ENCODE data around the gene KRT13. TPM values are rescaled to one million over a fixed set of nuclear protein-coding genes. Genes with fewer than 3 reads are reported as not detected.

KRT13 gene
- total RNA-seq, 2 donors from 2014 or later = not detected

GRCh38 chr17:41500131-41500911, 5.1 kb downstream of the KRT13 start:
- no peak for DNase-seq (ENCODE audit: low spot score)
- H3K4me3 ChIP-seq = no peak overlapping the region
- H3K4me1 ChIP-seq = no peaks in the 10 kb centered on the region
- no peaks in the 10 kb centered on the region for H3K27me3 ChIP-seq
- no peaks in the 10 kb centered on the region for H3K36me3 ChIP-seq
- no peaks in the 10 kb centered on the region for H3K9me3 ChIP-seq
- H3K27ac ChIP-seq = no peak overlapping the region
- no peak for TF ChIP-seq CTCF (IDR thresholded peaks at IDR 0.05)

GRCh38 chr17:41499714-41500113, 5.7 kb downstream of the KRT13 start:
- no peak for TF ChIP-seq CTCF (IDR thresholded peaks at IDR 0.05)
- H3K4me3 ChIP-seq = no peak overlapping the region
- no peaks in the 10 kb centered on the region for H3K27me3 ChIP-seq
- DNase-seq (ENCODE audit: low spot score) = no peak
- no peaks in the 10 kb centered on the region for H3K4me1 ChIP-seq
- H3K9me3 ChIP-seq = no peaks in the 10 kb centered on the region
- no peaks in the 10 kb centered on the region for H3K36me3 ChIP-seq
- no peak overlapping the region for H3K27ac ChIP-seq

- H3K4me1 ChIP-seq = no peaks in the 10 kb centered on the region
- no peaks in the 10 kb centered on the region for H3K36me3 ChIP-seq
- H3K27me3 ChIP-seq = no peaks in the 10 kb centered on the region
- no peaks in the 10 kb centered on the region for H3K9me3 ChIP-seq
- no peak for DNase-seq (ENCODE audit: low spot score)
- H3K27ac ChIP-seq = no peak overlapping the region
- TF ChIP-seq CTCF (IDR thresholded peaks at IDR 0.05) = no peak
- no peak overlapping the region for H3K4me3 ChIP-seq
These were observed 7.1 kb downstream of the KRT13 start for GRCh38 chr17:41498276-41498675.

- TF ChIP-seq CTCF (IDR thresholded peaks at IDR 0.05) = peak; percentile 17 to 64
These were observed 8.5 kb downstream of the KRT13 start for GRCh38 chr17:41496803-41497484.

GRCh38 chr17:41494524-41494923, 10.9 kb downstream of the KRT13 start:
- no peaks in the 10 kb centered on the region for H3K9me3 ChIP-seq
- no peaks in the 10 kb centered on the region for H3K4me1 ChIP-seq
- no peak overlapping the region for H3K27ac ChIP-seq
- H3K4me3 ChIP-seq = no peak overlapping the region
- H3K27me3 ChIP-seq = no peaks in the 10 kb centered on the region
- DNase-seq (ENCODE audit: low spot score) = no peak
- no peaks in the 10 kb centered on the region for H3K36me3 ChIP-seq
- TF ChIP-seq CTCF (IDR thresholded peaks at IDR 0.05) = no peak

More at GRCh38 chr17:41496803-41497484, 8.5 kb downstream of the KRT13 start:
- Histone ChIP-seq H3K9me3 (no peaks in the 10 kb centered on the region), H3K4me3 (no peak overlapping the region), H3K4me1 (no peaks in the 10 kb centered on the region), H3K27me3 (no peaks in the 10 kb centered on the region), H3K36me3 (no peaks in the 10 kb centered on the region), H3K27ac (no peak overlapping the region)
- peak; percentile 65 for DNase-seq (ENCODE audit: low spot score)
